Mammary epithelial cell (primary cell): ENCODE data around the gene PGAM5.

Experiments used
- CTCF ChIP-seq, 2 donors: IDR thresholded peaks in 1 of 2; conservative IDR thresholded peaks in 1 of 2; 2 replicates each; pipeline ENCODE4 v1.5.1; 2011 to 2012; ENCODE audit warnings: inconsistent platforms in 2 of 2, low read length in 2 of 2, mild to moderate bottlenecking in 2 of 2, control low read depth in 1 of 2, low read depth in 1 of 2; ENCODE audit not compliant: insufficient read depth in 1 of 2; ENCODE audit errors: extremely low read depth in 1 of 2
- EZH2 ChIP-seq: IDR thresholded peaks from 2 replicates; pipeline ENCODE4 v1.6.1; 2012; ENCODE audit warnings: low read length, inconsistent platforms, borderline replicate concordance

DNA sequence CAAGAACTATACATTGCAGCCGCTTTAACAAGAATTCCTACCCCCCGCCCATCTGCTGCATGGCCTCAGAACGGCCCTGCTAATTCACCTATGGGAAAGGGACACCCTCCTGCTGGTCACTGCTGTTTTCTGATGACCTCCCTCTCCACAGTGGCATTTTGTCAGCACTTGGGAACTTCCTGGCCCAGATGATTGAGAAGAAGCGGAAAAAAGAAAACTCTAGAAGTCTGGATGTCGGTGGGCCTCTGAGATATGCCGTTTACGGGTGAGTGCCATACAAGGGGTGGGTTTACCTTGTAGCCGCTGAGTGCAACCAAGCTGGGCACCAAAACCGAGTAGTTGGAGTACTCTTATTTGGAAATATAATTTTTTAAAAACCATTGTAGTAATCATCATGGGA is 20.5 kb upstream of the PGAM5 start:
- no peak for TF ChIP-seq CTCF (conservative IDR thresholded peaks at IDR 0.05 in 1 of 2, IDR thresholded peaks at IDR 0.05 in 1 of 2; ENCODE audit: extremely low read depth in 1 of 2, insufficient read depth in 1 of 2, low read depth in 1 of 2, low read length in 2 of 2)
- no peak for TF ChIP-seq EZH2
